Thyroid gland (tissue), 4 donors: ENCODE data around the gene GRM7.

ENCODE experiments used
- CTCF ChIP-seq, 6 experiments: fragments of 200-600 bp in 3 of 6; fragments of 450-650 bp in 3 of 6; sonication (generic) in 3 of 6; IDR thresholded peaks; one replicate each; pipeline ENCODE4 v1.5.1; 2016 to 2019; ENCODE audit warnings: antibody characterized with exemption in 6 of 6, mild to moderate bottlenecking in 2 of 6, inconsistent platforms in 1 of 6, moderate library complexity in 1 of 6
- POLR2A ChIP-seq, 2 donors: fragments of 450-650 bp; IDR thresholded peaks; one replicate each; pipeline ENCODE4 v1.6.1; 2017; ENCODE audit warnings: antibody characterized with exemption in 2 of 2, mild to moderate bottlenecking in 2 of 2, moderate library complexity in 1 of 2

- TF ChIP-seq CTCF (IDR thresholded peaks at IDR 0.05): no peak
- no peak for TF ChIP-seq POLR2A (IDR thresholded peaks at IDR 0.05)
Measured at GRCh38 chr3:7264196-7264526, 403.2 kb downstream of the GRM7 start.
